ENCODE measurements around the gene RAPGEF6.

The RAPGEF6 gene

DNA sequence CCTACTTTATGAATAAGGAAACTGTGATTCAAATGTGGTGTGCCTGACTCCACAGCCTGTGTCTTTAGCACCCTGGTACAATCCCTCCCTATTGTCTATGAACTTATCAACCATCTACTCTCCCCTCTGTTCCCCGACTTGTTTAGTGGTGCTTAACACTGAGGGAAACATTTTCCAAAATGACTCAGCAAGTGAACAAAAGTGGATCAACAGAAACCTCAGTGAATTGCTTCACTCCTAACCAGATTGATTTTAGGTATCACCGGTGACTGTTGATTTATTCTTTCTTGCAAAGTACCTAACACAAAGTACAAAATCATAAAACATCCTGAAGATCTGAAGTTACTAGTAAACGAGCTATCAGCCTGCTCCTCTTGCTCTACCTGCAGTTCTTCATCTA is 42.1 kb upstream of the RAPGEF6 start:
- no peak for TF ChIP-seq ZFX (IDR thresholded peaks at IDR 0.05; ENCODE audit: borderline replicate concordance)
- TF ChIP-seq, protein P1, sequence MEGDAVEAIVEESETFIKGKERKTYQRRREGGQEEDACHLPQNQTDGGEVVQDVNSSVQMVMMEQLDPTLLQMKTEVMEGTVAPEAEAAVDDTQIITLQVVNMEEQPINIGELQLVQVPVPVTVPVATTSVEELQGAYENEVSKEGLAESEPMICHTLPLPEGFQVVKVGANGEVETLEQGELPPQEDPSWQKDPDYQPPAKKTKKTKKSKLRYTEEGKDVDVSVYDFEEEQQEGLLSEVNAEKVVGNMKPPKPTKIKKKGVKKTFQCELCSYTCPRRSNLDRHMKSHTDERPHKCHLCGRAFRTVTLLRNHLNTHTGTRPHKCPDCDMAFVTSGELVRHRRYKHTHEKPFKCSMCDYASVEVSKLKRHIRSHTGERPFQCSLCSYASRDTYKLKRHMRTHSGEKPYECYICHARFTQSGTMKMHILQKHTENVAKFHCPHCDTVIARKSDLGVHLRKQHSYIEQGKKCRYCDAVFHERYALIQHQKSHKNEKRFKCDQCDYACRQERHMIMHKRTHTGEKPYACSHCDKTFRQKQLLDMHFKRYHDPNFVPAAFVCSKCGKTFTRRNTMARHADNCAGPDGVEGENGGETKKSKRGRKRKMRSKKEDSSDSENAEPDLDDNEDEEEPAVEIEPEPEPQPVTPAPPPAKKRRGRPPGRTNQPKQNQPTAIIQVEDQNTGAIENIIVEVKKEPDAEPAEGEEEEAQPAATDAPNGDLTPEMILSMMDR (IDR thresholded peaks at IDR 0.05): no peak
- no peak overlapping the region for H3K27ac ChIP-seq

DNA sequence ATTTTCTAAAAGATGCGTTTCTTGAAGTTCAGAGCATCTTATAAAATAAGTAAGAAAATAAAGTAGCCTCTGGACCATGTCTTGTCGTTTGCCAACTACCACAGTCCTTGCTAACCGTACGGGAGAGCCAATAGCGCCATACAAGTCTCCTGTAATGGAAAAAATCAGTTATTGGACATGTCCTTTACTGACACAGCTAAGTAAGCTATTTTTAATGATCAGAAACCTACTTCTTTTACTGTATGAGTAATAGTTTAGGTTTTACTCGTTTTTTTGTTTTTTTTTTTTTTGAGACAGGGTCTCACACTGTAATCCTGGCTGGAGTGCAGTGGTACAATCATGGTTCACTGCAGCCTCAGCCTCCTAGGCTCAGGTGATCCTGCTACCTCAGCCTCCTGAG is 37.7 kb upstream of the RAPGEF6 start:
- H3K27ac ChIP-seq: peak overlapping the region; percentile 96

DNA sequence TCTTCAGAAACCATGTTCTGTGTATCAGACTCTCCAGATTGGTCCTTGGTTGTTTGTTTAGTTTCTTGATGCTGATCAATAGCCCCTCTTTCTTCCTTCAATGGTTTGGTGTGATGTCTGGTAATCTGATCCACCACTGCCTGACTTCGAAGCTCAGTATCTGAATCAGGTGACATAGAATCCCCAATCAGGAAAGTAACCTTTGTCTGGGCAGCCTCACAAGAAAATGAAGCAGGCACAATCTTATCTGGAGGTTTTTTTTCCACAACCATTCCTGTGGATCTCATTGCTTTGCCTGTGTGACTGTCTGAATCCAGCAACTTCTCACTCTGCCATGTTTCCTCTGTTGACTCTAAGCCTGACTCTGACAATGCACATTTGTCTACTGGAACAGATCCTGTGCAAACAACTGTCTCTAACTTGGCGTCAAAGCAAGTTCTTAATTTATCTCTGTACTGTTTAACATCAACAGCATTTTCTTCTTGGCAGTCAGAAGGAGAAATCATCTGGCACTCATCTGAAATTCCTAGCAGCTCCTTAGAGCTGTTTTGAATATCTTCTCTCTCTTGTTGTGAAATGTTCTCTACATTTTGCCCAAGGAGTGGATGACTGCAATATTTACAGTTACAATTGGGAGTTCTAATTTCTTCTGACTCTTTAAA is 37.1 kb upstream of the RAPGEF6 start:
- TF ChIP-seq, protein P1 (IDR thresholded peaks at IDR 0.05): no peak
- no peak for TF ChIP-seq ZFX (IDR thresholded peaks at IDR 0.05; ENCODE audit: borderline replicate concordance)
- peak overlapping the region; percentile 96 for H3K27ac ChIP-seq

More for the DNA sequence above, 37.7 kb upstream of the RAPGEF6 start:
- TF ChIP-seq, protein P1 (IDR thresholded peaks at IDR 0.05): no peak
- TF ChIP-seq ZFX (IDR thresholded peaks at IDR 0.05; ENCODE audit: borderline replicate concordance): no peak

DNA sequence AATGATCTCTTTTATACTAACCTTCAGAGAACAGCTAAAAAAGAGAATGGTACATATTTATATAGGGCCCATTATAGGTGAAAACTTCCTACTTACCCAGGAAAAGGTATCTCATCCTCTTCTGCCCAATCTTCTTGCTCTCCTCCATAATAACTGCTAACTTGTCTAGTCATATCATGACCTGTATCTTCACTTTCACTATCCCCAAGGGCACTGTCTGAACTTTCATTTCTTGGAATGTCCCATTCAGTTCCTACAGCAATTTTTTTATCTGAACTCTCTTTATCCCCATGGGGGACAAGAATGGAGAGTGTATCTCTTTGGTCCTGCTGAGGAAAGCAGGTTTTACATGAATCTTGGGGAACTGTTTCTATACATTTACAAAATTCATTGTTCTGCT is 36.4 kb upstream of the RAPGEF6 start:
- TF ChIP-seq ZFX (IDR thresholded peaks at IDR 0.05; ENCODE audit: borderline replicate concordance): no peak
- TF ChIP-seq, protein P1 (IDR thresholded peaks at IDR 0.05): no peak
- peak overlapping the region; percentile 96 for H3K27ac ChIP-seq

DNA sequence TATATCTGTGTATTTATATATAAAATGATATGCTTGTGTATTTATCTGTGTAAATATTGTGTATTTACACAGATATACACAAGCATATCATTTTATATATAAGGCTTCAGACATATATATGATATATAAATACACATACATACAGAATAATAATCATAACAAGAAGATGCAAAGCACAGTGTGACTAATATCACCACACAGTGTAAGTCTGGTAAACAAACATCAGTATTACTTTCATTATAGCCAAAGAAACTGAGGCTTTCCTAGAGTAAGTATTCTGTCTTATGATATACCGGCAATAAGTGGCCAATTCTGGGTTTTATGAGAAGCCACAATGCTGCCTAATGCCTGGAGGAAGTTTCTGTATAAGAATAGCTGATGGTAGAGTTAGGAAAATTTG is 29.9 kb upstream of the RAPGEF6 start:
- no peak overlapping the region for H3K27ac ChIP-seq
- TF ChIP-seq, protein P1 (IDR thresholded peaks at IDR 0.05): no peak
- TF ChIP-seq ZFX (IDR thresholded peaks at IDR 0.05; ENCODE audit: borderline replicate concordance): no peak

DNA sequence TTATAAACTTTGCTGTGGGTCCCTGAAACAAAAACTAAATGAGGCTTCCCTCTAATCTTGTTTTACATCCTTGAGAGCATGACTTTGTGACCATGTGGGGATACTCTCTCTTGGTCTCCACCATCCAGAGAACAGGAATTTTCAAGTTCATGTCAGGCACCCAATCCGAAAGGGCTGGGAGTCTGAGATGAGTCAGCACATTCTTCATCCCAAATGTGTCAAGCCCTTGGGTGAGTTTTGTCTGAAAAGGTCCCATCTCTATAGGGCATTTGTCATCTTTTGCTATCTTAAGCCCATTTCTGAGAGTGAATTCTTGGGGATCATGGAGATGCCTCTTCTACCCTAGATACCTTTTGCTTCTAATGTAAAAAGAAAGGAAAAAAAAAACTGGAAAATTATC is 26.9 kb upstream of the RAPGEF6 start:
- H3K27ac ChIP-seq: no peak overlapping the region
- TF ChIP-seq, protein P1 (IDR thresholded peaks at IDR 0.05): no peak
- no peak for TF ChIP-seq ZFX (IDR thresholded peaks at IDR 0.05; ENCODE audit: borderline replicate concordance)

DNA sequence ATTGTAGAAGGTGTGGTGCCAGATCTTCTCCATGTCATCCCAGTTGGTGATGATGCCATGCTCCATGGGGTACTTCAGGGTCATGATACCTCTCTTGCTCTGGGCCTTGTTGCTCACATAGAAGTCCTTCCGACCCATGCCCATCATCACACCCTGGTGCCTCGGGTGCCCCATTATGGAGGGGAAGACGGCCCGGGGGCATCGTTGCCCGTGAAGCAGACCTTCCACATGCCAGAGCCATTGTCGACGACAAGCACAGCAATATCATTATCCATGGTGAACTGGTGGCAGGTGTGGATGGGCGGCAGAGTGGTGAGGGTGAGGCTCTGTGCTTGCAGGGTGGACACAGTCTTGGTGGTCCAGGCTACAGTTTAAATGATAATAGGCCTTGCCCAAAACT is 24.8 kb upstream of the RAPGEF6 start:
- TF ChIP-seq, protein P1 (IDR thresholded peaks at IDR 0.05): no peak
- no peak for TF ChIP-seq ZFX (IDR thresholded peaks at IDR 0.05; ENCODE audit: borderline replicate concordance)
- no peak overlapping the region for H3K27ac ChIP-seq
